H1 (cell line): ENCODE data around the gene PRR33. TPM values are rescaled to one million over a fixed set of nuclear protein-coding genes. Genes with fewer than 3 reads are reported as not detected.

Experiments
- BCL11A ChIP-seq, 2 experiments: IDR thresholded peaks; one replicate each; pipeline ENCODE4 v1.6.1; 2011; ENCODE audit warnings: low read depth in 2 of 2, low read length in 2 of 2, mild to moderate bottlenecking in 2 of 2
- BRCA1 ChIP-seq: IDR thresholded peaks from 2 replicates; pipeline ENCODE4 v1.6.1; 2012; ENCODE audit warnings: low read depth, low read length, improper control_type of control experiment
- POLR2A ChIP-seq, 2 experiments: IDR thresholded peaks; 1 replicate in 1 of 2; 2 replicates in 1 of 2; pipeline ENCODE4 v1.6.1; 2011; ENCODE audit warnings: low read depth in 2 of 2, low read length in 2 of 2, mild to moderate bottlenecking in 2 of 2; ENCODE audit errors: control extremely low read depth in 1 of 2
- RAD21 ChIP-seq, 2 experiments: IDR thresholded peaks in 1 of 2; conservative IDR thresholded peaks in 1 of 2; 2 replicates each; pipeline ENCODE4 v1.6.1; 2011; ENCODE audit warnings: low read depth in 2 of 2, low read length in 2 of 2, improper control_type of control experiment in 1 of 2, inconsistent platforms in 1 of 2, mild to moderate bottlenecking in 1 of 2, moderate library complexity in 1 of 2
- TAF1 ChIP-seq: IDR thresholded peaks from 2 replicates; pipeline ENCODE4 v1.6.1; 2011; ENCODE audit warnings: mild to moderate bottlenecking, low read depth, low read length
- TBP ChIP-seq: IDR thresholded peaks from 2 replicates; pipeline ENCODE4 v1.6.1; 2011; ENCODE audit warnings: low read depth, low read length, improper control_type of control experiment
- polyA plus RNA-seq, 7 experiments: library from polyadenylated mRNA; depleted of rRNA in 3 of 7; stranded (reverse) in 5 of 7; unstranded in 2 of 7; fragments of >200 nt in 5 of 7; fragments of 200-250 nt in 2 of 7; gene quantifications; 1 replicate in 5 of 7; 2 replicates in 1 of 7; 4 replicates in 1 of 7; pipeline versions ENCODE4 v1.2.1 to v1.2.3, GENCODE V29; 2011 to 2013; ENCODE audit warnings: missing spikeins in 2 of 7, mixed read lengths in 2 of 7
- total RNA-seq: library from RNA; stranded (reverse); fragmentation: NEBNext Ultra II Directional; extraction: Animal tissue kit (Norgen Biotek cat#: 25700); gene quantifications from 2 replicates; pipeline ENCODE4 v1.2.1, GENCODE V29; 2021

The PRR33 gene
- total and polyA plus RNA-seq, 2 of the 8 experiments (the other 6 are each of a cell fraction or from before 2014, with no cell fraction given), result 0.02 TPM; not detected in 1

GRCh38 chr11:1888811-1889210 lies 2.9 kb downstream of the PRR33 start (continued):
- TF ChIP-seq RAD21 (IDR thresholded peaks at IDR 0.05 in 1 of 2, conservative IDR thresholded peaks at IDR 0.05 in 1 of 2; ENCODE audit: low read depth in 2 of 2, low read length in 2 of 2) (no peak), POLR2A (IDR thresholded peaks at IDR 0.05; ENCODE audit: control extremely low read depth in 1 of 2, low read depth in 2 of 2, low read length in 2 of 2) (no peak), BCL11A (IDR thresholded peaks at IDR 0.05; ENCODE audit: low read depth in 2 of 2, low read length in 2 of 2) (no peak), TBP (no peak), TAF1 (no peak), BRCA1 (no peak)
